ENCODE results near the gene MAML2.

Gene MAML2

DNA sequence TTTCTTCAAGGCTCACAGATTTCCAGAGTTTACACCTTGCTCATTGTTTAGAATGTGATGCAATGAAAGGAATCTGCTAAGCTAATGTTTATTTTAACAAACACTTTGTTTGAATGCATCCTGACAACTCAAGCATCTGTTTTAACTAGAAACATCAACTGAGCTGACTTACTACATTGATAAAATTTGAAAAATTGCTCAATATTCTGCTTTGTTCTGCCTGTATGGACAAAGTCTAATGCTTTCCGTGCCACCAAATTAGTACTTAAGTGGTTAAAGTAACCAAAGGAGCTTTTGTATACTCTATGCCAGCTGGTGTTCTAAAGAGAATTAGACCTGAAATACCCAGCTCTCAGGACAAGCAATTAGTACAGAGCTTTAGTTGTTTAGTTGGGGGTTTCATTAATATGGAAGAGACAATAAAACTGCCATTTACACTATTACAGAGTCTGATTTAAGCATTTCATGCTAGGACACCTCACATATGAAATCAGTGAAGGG is 105.2 kb downstream of the MAML2 start:
- Histone ChIP-seq H3K23ac (ENCODE audit: low read length in 2 of 2) (no peak overlapping the region), H3K36me3 (ENCODE audit: control insufficient read depth in 1 of 2, insufficient read depth in 2 of 2, low read depth in 1 of 2, low read length in 2 of 2) (no peaks in the 10 kb centered on the region), H2BK120ac (ENCODE audit: low read depth, low read length) (no peak overlapping the region), H2BK15ac (ENCODE audit: low read depth, poor library complexity, severe bottlenecking) (no peak overlapping the region), H3K4me3 (ENCODE audit: insufficient read depth in 1 of 2, low read depth in 1 of 2, low read length in 2 of 2) (no peak overlapping the region), H3K27me3 (ENCODE audit: control insufficient read depth in 1 of 2, insufficient read depth in 1 of 2, low read length in 2 of 2) (no peaks in the 10 kb centered on the region), H2BK5ac (ENCODE audit: low read depth, low read length, poor library complexity, severe bottlenecking) (no peak overlapping the region), H3K79me1 (replicated peaks; ENCODE audit: low read length, poor library complexity, severe bottlenecking) (peaks cover 24% of the 10 kb centered on the region), H4K91ac (ENCODE audit: low read length) (no peak overlapping the region), H3K4ac (ENCODE audit: low read depth in 1 of 2, low read length in 2 of 2) (no peak overlapping the region), H3K14ac (ENCODE audit: low read length in 2 of 2) (no peak overlapping the region), H3K9me3 (ENCODE audit: control insufficient read depth, low read length) (no peaks in the 10 kb centered on the region), H3K4me1 (ENCODE audit: control insufficient read depth, insufficient read depth, low read depth, low read length) (peaks cover 2% of the 10 kb centered on the region), H3K27ac (ENCODE audit: low read length, poor library complexity, severe bottlenecking) (no peak overlapping the region), H3K9ac (ENCODE audit: low read length) (no peak overlapping the region), H3K4me2 (ENCODE audit: low read length, poor library complexity, severe bottlenecking) (no peak overlapping the region), H3K18ac (ENCODE audit: low read depth in 1 of 2, low read length in 2 of 2) (no peak overlapping the region), H2AK5ac (ENCODE audit: low read length, severe bottlenecking) (no peak overlapping the region), H2BK12ac (ENCODE audit: low read length in 2 of 2) (no peak overlapping the region), H4K8ac (ENCODE audit: low read length) (no peak overlapping the region), H2AFZ (ENCODE audit: low read depth, low read length) (no peak overlapping the region)
- peak; percentile 68 for DNase-seq
- WGBS = no CpG with 5 or more reads among the region's 1 CpG

DNA sequence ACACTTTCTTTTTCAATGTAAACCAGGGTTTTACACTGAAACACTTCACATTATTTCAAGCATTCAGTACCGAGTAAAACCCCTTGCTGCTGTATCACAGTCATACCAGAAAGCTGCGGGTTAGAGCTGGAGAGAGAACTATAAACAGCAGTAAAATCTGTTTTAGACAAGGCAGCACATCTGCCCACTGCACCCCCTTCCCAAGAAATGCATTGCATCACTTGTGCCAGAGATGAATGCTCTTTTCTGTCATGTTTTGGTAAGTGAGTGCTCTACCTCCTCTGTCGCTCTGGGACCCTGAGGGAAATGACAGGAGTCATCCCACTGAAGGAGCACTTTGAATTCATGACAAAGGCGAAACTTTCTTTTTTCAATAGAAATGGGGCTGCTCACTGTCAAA is 107.2 kb downstream of the MAML2 start:
- no peaks in the 10 kb centered on the region for H3K27me3 ChIP-seq (ENCODE audit: control insufficient read depth in 1 of 2, insufficient read depth in 1 of 2, low read length in 2 of 2)
- H3K18ac ChIP-seq (ENCODE audit: low read depth in 1 of 2, low read length in 2 of 2) = peak overlapping the region; percentile 73 to 75
- H2AK5ac ChIP-seq (ENCODE audit: low read length, severe bottlenecking) = peak overlapping the region; percentile 59
- no peak overlapping the region for H4K8ac ChIP-seq (ENCODE audit: low read length)
- no peak overlapping the region for H3K9ac ChIP-seq (ENCODE audit: low read length)
- H3K27ac ChIP-seq (ENCODE audit: low read length, poor library complexity, severe bottlenecking) = no peak overlapping the region
- peak; percentile 83 for DNase-seq
- WGBS = 28% methylated on average over 3 of the region's 4 CpGs
- peak overlapping the region; percentile 11 for H4K91ac ChIP-seq (ENCODE audit: low read length)
- H3K9me3 ChIP-seq (ENCODE audit: control insufficient read depth, low read length) = no peaks in the 10 kb centered on the region
- H3K4me2 ChIP-seq (ENCODE audit: low read length, poor library complexity, severe bottlenecking) = no peak overlapping the region
- no peak overlapping the region for H3K14ac ChIP-seq (ENCODE audit: low read length in 2 of 2)
- H3K4ac ChIP-seq (ENCODE audit: low read depth in 1 of 2, low read length in 2 of 2) = peak overlapping the region in 1 of 2 experiments; percentile 37
- H2BK15ac ChIP-seq (ENCODE audit: low read depth, poor library complexity, severe bottlenecking) = no peak overlapping the region
- H3K23ac ChIP-seq (ENCODE audit: low read length in 2 of 2) = no peak overlapping the region
- peaks cover 31% of the 10 kb centered on the region for H3K79me1 ChIP-seq (replicated peaks; ENCODE audit: low read length, poor library complexity, severe bottlenecking)
- no peak overlapping the region for H2BK5ac ChIP-seq (ENCODE audit: low read depth, low read length, poor library complexity, severe bottlenecking)
- H2AFZ ChIP-seq (ENCODE audit: low read depth, low read length) = no peak overlapping the region
- H3K4me1 ChIP-seq (ENCODE audit: control insufficient read depth, insufficient read depth, low read depth, low read length) = peaks cover 2% of the 10 kb centered on the region
- peak overlapping the region in 1 of 2 experiments; percentile 52 for H2BK12ac ChIP-seq (ENCODE audit: low read length in 2 of 2)
- no peaks in the 10 kb centered on the region for H3K36me3 ChIP-seq (ENCODE audit: control insufficient read depth in 1 of 2, insufficient read depth in 2 of 2, low read depth in 1 of 2, low read length in 2 of 2)
- no peak overlapping the region for H3K4me3 ChIP-seq (ENCODE audit: insufficient read depth in 1 of 2, low read depth in 1 of 2, low read length in 2 of 2)
- no peak overlapping the region for H2BK120ac ChIP-seq (ENCODE audit: low read depth, low read length)

DNA sequence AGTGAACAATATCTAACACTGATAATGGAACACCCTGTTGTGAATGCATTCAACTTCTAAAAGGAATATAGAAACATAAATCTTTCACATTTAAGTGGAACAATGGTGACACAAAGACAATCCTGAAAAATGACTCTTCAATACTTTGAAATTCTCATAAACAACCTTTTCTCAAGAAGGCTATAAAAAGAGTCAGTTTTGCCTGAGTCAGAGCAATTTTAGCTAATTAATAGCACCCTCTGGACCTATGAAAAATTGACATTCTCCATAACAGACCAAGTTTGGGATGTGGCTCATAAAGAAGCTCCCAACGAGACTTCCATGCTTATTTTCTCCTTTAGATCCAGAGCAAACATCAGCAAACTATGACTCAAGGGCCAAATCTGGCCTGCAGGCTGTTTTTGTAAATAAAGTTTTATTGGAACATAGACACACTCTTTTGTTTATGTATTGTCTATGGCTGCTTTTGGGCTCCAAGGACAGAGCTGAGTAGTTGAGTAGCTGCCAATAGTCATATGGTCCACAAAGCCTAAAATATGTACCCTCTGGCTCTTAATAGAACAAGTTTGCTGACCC is 108.0 kb downstream of the MAML2 start:
- no peak overlapping the region for H3K4me3 ChIP-seq (ENCODE audit: insufficient read depth in 1 of 2, low read depth in 1 of 2, low read length in 2 of 2)
- peak; percentile 52 for DNase-seq

DNA sequence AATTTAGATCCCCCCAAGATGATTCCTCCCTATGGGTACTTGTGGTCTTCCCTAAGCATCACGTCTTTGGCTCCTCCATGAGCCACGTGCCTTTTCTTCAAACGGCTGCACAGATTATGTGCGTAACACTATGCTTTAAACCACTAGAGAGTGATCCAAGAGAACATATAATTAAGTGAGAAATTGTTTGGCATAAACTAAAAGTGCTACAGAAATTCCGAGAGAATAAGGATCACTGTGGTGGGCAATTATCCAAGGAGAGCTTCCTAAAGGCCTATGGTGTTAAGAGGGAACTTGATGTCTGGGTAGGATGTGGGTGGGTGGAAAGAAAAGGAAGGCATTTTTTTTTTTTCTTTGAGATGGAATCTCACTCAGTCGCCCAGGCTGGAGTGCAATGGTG is 110.9 kb downstream of the MAML2 start:
- Histone ChIP-seq H3K79me1 (replicated peaks; ENCODE audit: low read length, poor library complexity, severe bottlenecking) (peaks cover 25% of the 10 kb centered on the region), H3K9me3 (ENCODE audit: control insufficient read depth, low read length) (no peaks in the 10 kb centered on the region), H4K8ac (ENCODE audit: low read length) (no peak overlapping the region), H3K4me2 (ENCODE audit: low read length, poor library complexity, severe bottlenecking) (no peak overlapping the region), H3K14ac (ENCODE audit: low read length in 2 of 2) (no peak overlapping the region), H3K27me3 (ENCODE audit: control insufficient read depth in 1 of 2, insufficient read depth in 1 of 2, low read length in 2 of 2) (no peaks in the 10 kb centered on the region), H3K18ac (ENCODE audit: low read depth in 1 of 2, low read length in 2 of 2) (no peak overlapping the region), H3K4ac (ENCODE audit: low read depth in 1 of 2, low read length in 2 of 2) (no peak overlapping the region), H4K91ac (ENCODE audit: low read length) (no peak overlapping the region), H3K23ac (ENCODE audit: low read length in 2 of 2) (no peak overlapping the region), H2AK5ac (ENCODE audit: low read length, severe bottlenecking) (peak overlapping the region; percentile 7), H2BK15ac (ENCODE audit: low read depth, poor library complexity, severe bottlenecking) (no peak overlapping the region), H3K4me3 (ENCODE audit: insufficient read depth in 1 of 2, low read depth in 1 of 2, low read length in 2 of 2) (no peak overlapping the region), H3K27ac (ENCODE audit: low read length, poor library complexity, severe bottlenecking) (no peak overlapping the region), H2AFZ (ENCODE audit: low read depth, low read length) (no peak overlapping the region), H3K36me3 (ENCODE audit: control insufficient read depth in 1 of 2, insufficient read depth in 2 of 2, low read depth in 1 of 2, low read length in 2 of 2) (no peaks in the 10 kb centered on the region), H2BK120ac (ENCODE audit: low read depth, low read length) (no peak overlapping the region), H2BK12ac (ENCODE audit: low read length in 2 of 2) (peak overlapping the region in 1 of 2 experiments; percentile 15), H3K9ac (ENCODE audit: low read length) (no peak overlapping the region), H3K4me1 (ENCODE audit: control insufficient read depth, insufficient read depth, low read depth, low read length) (peaks cover 8% of the 10 kb centered on the region), H2BK5ac (ENCODE audit: low read depth, low read length, poor library complexity, severe bottlenecking) (no peak overlapping the region)
- no peak for DNase-seq
- 96% methylated on average over 6 of the region's 6 CpGs for WGBS

More for the DNA sequence above, 108.0 kb downstream of the MAML2 start:
- Histone ChIP-seq H3K27ac (ENCODE audit: low read length, poor library complexity, severe bottlenecking) (no peak overlapping the region), H3K4ac (ENCODE audit: low read depth in 1 of 2, low read length in 2 of 2) (no peak overlapping the region), H3K27me3 (ENCODE audit: control insufficient read depth in 1 of 2, insufficient read depth in 1 of 2, low read length in 2 of 2) (no peaks in the 10 kb centered on the region), H2BK5ac (ENCODE audit: low read depth, low read length, poor library complexity, severe bottlenecking) (no peak overlapping the region), H3K9ac (ENCODE audit: low read length) (no peak overlapping the region), H2BK12ac (ENCODE audit: low read length in 2 of 2) (no peak overlapping the region), H3K18ac (ENCODE audit: low read depth in 1 of 2, low read length in 2 of 2) (peak overlapping the region in 1 of 2 experiments; percentile 6), H4K91ac (ENCODE audit: low read length) (no peak overlapping the region), H3K36me3 (ENCODE audit: control insufficient read depth in 1 of 2, insufficient read depth in 2 of 2, low read depth in 1 of 2, low read length in 2 of 2) (no peaks in the 10 kb centered on the region), H3K14ac (ENCODE audit: low read length in 2 of 2) (no peak overlapping the region), H3K4me1 (ENCODE audit: control insufficient read depth, insufficient read depth, low read depth, low read length) (peaks cover 2% of the 10 kb centered on the region), H3K79me1 (replicated peaks; ENCODE audit: low read length, poor library complexity, severe bottlenecking) (peaks cover 31% of the 10 kb centered on the region), H2AK5ac (ENCODE audit: low read length, severe bottlenecking) (no peak overlapping the region), H2BK120ac (ENCODE audit: low read depth, low read length) (no peak overlapping the region), H3K23ac (ENCODE audit: low read length in 2 of 2) (no peak overlapping the region), H3K9me3 (ENCODE audit: control insufficient read depth, low read length) (no peaks in the 10 kb centered on the region), H2BK15ac (ENCODE audit: low read depth, poor library complexity, severe bottlenecking) (no peak overlapping the region), H4K8ac (ENCODE audit: low read length) (no peak overlapping the region), H2AFZ (ENCODE audit: low read depth, low read length) (no peak overlapping the region), H3K4me2 (ENCODE audit: low read length, poor library complexity, severe bottlenecking) (no peak overlapping the region)
- WGBS = no CpG with 5 or more reads among the region's 1 CpG

Measured in mesenchymal stem cell (in vitro differentiated cells and primary cell).